ENCODE data around the gene CYP2J2. TPM values are rescaled to one million over a fixed set of nuclear protein-coding genes. Genes with fewer than 3 reads are reported as not detected.

Gene CYP2J2
- total and polyA plus RNA-seq, 2 donors (not counting 1 experiment from before 2014, with no cell fraction given), result 0.34 to 0.91 TPM

GRCh38 chr1:59878370-59878769 is 48.2 kb downstream of the CYP2J2 start:
- H3K4me1 Mint-ChIP-seq, result no peaks in the 10 kb centered on the region
- no peaks in the 10 kb centered on the region for H3K4me1 ChIP-seq (ENCODE audit: control insufficient read depth in 2 of 2, insufficient read depth in 2 of 2, low read length in 2 of 2)
- WGBS (ENCODE audit: insufficient coverage), result 100% methylated on average over 2 of the region's 3 CpGs
- H3K79me2 ChIP-seq (ENCODE audit: control insufficient read depth, insufficient read depth, low read length), result no peaks in the 10 kb centered on the region
- peaks cover 0 to under 1% of the 10 kb centered on the region in 2 experiments for H3K36me3 ChIP-seq (replicated peaks in 1 of 2; ENCODE audit: control extremely low read depth in 1 of 2, control insufficient read depth in 1 of 2, extremely low read depth in 1 of 2, insufficient read depth in 2 of 2, low read length in 1 of 2)
- H2AFZ ChIP-seq (ENCODE audit: insufficient read depth, low read depth, low read length, poor library complexity, severe bottlenecking), result no peak overlapping the region
- no peak overlapping the region for H3K4me3 Mint-ChIP-seq
- peaks cover 7% of the 10 kb centered on the region for H3K27me3 Mint-ChIP-seq
- no peak overlapping the region for H3K9ac ChIP-seq (ENCODE audit: low read length)
- ATAC-seq (ENCODE audit: low read depth) (no peak), DNase-seq (no peak)
- H3K9me3 Mint-ChIP-seq (ENCODE audit: insufficient read depth), result peaks cover 6% of the 10 kb centered on the region
- H3K9me3 ChIP-seq (ENCODE audit: control extremely low read depth in 1 of 3, control insufficient read depth in 2 of 3, insufficient read depth in 1 of 3, low read length in 2 of 3), result peaks cover 1 to 17% (median 5%) of the 10 kb centered on the region in 3 donors
- intact Hi-C loops (cut with micrococcal nuclease), result loop anchor here (2.0 kb wide), 1 partner anchor 68 kb away; no protein-coding TSS in a partner anchor
- H4K20me1 ChIP-seq (ENCODE audit: control insufficient read depth, insufficient read depth, low read length, poor library complexity, severe bottlenecking), result no peaks in the 10 kb centered on the region
- TF ChIP-seq CTCF (IDR thresholded peaks at IDR 0.05) (no peak), EZH2 (IDR thresholded peaks at IDR 0.05; ENCODE audit: borderline replicate concordance, insufficient read depth, low read depth, low read length, poor library complexity, severe bottlenecking) (no peak)
- H3K27ac Mint-ChIP-seq, result no peak overlapping the region
- CTCF ChIA-PET, result interaction anchor here (3.0 kb wide), 1 partner anchor 69 kb away, joined by 18 read pairs; no protein-coding TSS in a partner anchor
- H3K4me3 ChIP-seq (ENCODE audit: control extremely low read depth in 1 of 5, extremely low read depth in 1 of 5, insufficient read depth in 1 of 5, low read depth in 2 of 5, low read length in 4 of 5), result no peak overlapping the region
- H3K27me3 ChIP-seq (replicated peaks in 1 of 4; ENCODE audit: control extremely low read depth in 1 of 4, control insufficient read depth in 3 of 4, insufficient read depth in 4 of 4, low read length in 3 of 4), result no peaks in the 10 kb centered on the region
- H3K27ac ChIP-seq (ENCODE audit: low read length in 2 of 2), result no peak overlapping the region
- POLR2A ChIA-PET, result no interaction called here
- H3K4me2 ChIP-seq (replicated peaks; ENCODE audit: low read depth, low read length, poor library complexity, severe bottlenecking), result no peak overlapping the region

- Histone ChIP-seq H3K9me3 (ENCODE audit: control extremely low read depth in 1 of 3, control insufficient read depth in 2 of 3, insufficient read depth in 1 of 3, low read length in 2 of 3) (peaks cover 1 to 17% (median 5%) of the 10 kb centered on the region in 3 donors), H3K27ac (ENCODE audit: low read length in 2 of 2) (no peak overlapping the region), H3K4me1 (ENCODE audit: control insufficient read depth in 2 of 2, insufficient read depth in 2 of 2, low read length in 2 of 2) (no peaks in the 10 kb centered on the region), H3K79me2 (ENCODE audit: control insufficient read depth, insufficient read depth, low read length) (no peaks in the 10 kb centered on the region), H3K9ac (ENCODE audit: low read length) (no peak overlapping the region), H2AFZ (ENCODE audit: insufficient read depth, low read depth, low read length, poor library complexity, severe bottlenecking) (no peak overlapping the region), H4K20me1 (ENCODE audit: control insufficient read depth, insufficient read depth, low read length, poor library complexity, severe bottlenecking) (no peaks in the 10 kb centered on the region), H3K4me3 (ENCODE audit: control extremely low read depth in 1 of 5, extremely low read depth in 1 of 5, insufficient read depth in 1 of 5, low read depth in 2 of 5, low read length in 4 of 5) (no peak overlapping the region), H3K27me3 (replicated peaks in 1 of 4; ENCODE audit: control extremely low read depth in 1 of 4, control insufficient read depth in 3 of 4, insufficient read depth in 4 of 4, low read length in 3 of 4) (no peaks in the 10 kb centered on the region), H3K4me2 (replicated peaks; ENCODE audit: low read depth, low read length, poor library complexity, severe bottlenecking) (no peak overlapping the region), H3K36me3 (replicated peaks in 1 of 2; ENCODE audit: control extremely low read depth in 1 of 2, control insufficient read depth in 1 of 2, extremely low read depth in 1 of 2, insufficient read depth in 2 of 2, low read length in 1 of 2) (peaks cover 0 to 2% of the 10 kb centered on the region in 2 experiments)
- H3K9me3 Mint-ChIP-seq (ENCODE audit: insufficient read depth), result peaks cover 6% of the 10 kb centered on the region
- H3K4me1 Mint-ChIP-seq, result no peaks in the 10 kb centered on the region
- ChIA-PET POLR2A (no interaction called here), CTCF (interaction anchor here (0.9 kb wide), 1 partner anchor 70 kb away, joined by 4 read pairs; no protein-coding TSS in a partner anchor)
- peaks cover 3% of the 10 kb centered on the region for H3K27me3 Mint-ChIP-seq
- DNase-seq (no peak), ATAC-seq (ENCODE audit: low read depth) (no peak)
- H3K4me3 Mint-ChIP-seq, result no peak overlapping the region
- no peak overlapping the region for H3K27ac Mint-ChIP-seq
- intact Hi-C loops (cut with micrococcal nuclease), result no loop called here
- 83% methylated on average over 1 of the region's 2 CpGs for WGBS (ENCODE audit: insufficient coverage)
- TF ChIP-seq CTCF (IDR thresholded peaks at IDR 0.05), result no peak
- TF ChIP-seq EZH2 (IDR thresholded peaks at IDR 0.05; ENCODE audit: borderline replicate concordance, insufficient read depth, low read depth, low read length, poor library complexity, severe bottlenecking), result no peak
These were observed 49.4 kb downstream of the CYP2J2 start for GRCh38 chr1:59877108-59877682.
